GM12891 (cell line): Measurements from ENCODE around the gene HMX3.

Experiments used
- PAX5 ChIP-seq: IDR thresholded peaks from 2 replicates; pipeline ENCODE4 v1.6.1; 2011; ENCODE audit warnings: low read length, moderate library complexity, mild to moderate bottlenecking; ENCODE audit not compliant: insufficient read depth, severe bottlenecking
- POLR2A ChIP-seq: IDR thresholded peaks from 2 replicates; pipeline ENCODE4 v1.6.1; 2011; ENCODE audit warnings: low read depth, low read length, control low read depth
- POLR2AphosphoS5 ChIP-seq: IDR thresholded peaks from 2 replicates; pipeline ENCODE4 v1.6.1; 2011; ENCODE audit warnings: low read depth, low read length, control low read depth
- POU2F2 ChIP-seq: IDR thresholded peaks from 2 replicates; pipeline ENCODE4 v1.6.1; 2011; ENCODE audit warnings: low read depth, mild to moderate bottlenecking, control low read depth, low read length, moderate library complexity
- SPI1 ChIP-seq: IDR thresholded peaks from 2 replicates; pipeline ENCODE4 v1.6.1; 2011; ENCODE audit warnings: low read depth, low read length, control low read depth
- TAF1 ChIP-seq: IDR thresholded peaks from 2 replicates; pipeline ENCODE4 v1.6.1; 2011; ENCODE audit warnings: low read depth, low read length, control low read depth

GRCh38 chr10:123147635-123148413 lies 12.1 kb downstream of the HMX3 start, which contains the start of gene HMX2:
- no peak for TF ChIP-seq TAF1
- TF ChIP-seq POLR2AphosphoS5: no peak
- no peak for TF ChIP-seq POLR2A
- no peak for TF ChIP-seq SPI1
- TF ChIP-seq PAX5: no peak
- peak; percentile 93; the same call in 1 of the 2 replicates for TF ChIP-seq POU2F2
